GM19438 (cell line): Measurements from ENCODE around the gene EXOC1.
A peak's percentile ranks its signal among the peaks of the same experiment; 100 is the strongest.

Experiments
- ATAC-seq: cut with Tn5 transposase; IDR thresholded peaks from one replicate; pipeline ENCODE4 v1.9.1; 2021; ENCODE audit warnings: low read depth; ENCODE audit not compliant: unreplicated experiment

EXOC1 gene

DNA sequence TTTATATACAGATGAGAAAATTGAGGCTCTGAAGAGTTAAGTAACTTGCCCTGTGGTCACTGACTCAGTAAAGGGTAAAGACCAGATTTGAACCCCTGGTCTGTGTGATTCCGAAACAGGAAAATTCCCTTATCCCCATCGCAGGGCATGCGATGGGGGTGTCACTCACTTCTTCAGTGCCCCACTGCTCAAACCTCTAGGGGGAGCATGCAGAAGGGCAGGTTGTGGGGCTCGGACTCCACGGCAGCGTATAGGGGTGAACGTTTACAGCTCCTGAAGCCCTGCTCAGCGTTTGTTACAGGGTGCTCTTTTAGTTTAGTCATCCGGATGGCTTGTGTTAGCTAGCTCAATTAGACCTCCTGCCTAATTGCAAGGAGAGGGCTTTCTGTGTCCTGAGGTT, 3.7 kb upstream of the EXOC1 start:
- no peak for ATAC-seq

DNA sequence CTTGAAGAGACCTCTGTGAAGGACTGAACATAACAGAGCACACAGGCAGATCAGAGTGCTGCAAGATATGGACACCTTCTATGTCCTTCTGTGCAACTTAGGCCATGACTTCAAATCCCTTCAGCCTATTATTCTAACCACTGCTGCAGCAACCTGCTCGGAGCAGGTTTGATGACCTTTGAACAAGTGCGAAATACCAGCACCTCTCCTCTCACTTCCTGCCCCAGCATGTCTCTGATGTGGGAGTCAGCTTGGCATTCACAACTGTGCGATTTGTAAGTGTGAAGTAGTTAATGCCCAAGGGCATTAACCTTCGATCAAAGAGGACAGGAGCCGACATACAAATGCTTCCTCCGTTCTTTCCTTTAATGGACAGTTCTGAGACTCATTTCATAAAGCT, 1.6 kb upstream of the EXOC1 start:
- no peak for ATAC-seq

DNA sequence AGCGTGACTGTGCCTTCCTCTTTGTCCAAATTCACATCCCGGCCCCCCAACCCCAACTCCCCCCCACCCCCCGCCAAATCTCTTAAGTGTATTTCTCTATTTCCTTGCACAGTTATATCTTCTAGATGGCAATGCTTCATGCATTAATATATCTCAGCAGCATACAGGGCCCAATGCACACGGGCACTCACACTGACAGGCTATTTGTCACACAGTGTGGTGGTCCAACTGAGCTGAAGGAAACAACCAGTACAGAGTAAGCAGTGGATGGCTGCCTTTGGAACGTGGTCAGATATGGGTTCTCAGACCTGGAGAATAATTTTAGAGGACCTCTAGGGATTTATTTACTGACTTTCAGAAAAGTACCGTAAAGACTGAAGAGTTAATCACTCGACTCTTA, 681 bp downstream of the EXOC1 start:
- ATAC-seq, result no peak

DNA sequence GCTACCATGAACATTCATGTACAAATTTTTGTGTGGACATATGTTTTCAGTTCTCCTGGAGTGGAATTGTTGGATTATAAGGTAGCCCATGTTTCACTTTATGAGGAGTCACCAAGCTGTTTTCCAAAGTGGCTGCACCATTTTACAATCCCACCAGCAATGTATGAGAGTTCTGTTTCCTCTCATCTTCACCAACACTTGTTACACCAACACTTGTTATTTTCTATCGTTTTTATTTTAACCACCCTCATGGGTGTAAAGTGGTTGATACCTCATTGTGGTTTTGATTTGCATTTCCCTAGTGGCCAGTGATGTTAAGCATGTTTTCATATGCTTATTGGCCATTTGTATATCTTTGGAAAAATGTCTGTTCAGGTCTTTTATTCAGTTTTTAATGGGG, 4.1 kb downstream of the EXOC1 start:
- ATAC-seq, result no peak

DNA sequence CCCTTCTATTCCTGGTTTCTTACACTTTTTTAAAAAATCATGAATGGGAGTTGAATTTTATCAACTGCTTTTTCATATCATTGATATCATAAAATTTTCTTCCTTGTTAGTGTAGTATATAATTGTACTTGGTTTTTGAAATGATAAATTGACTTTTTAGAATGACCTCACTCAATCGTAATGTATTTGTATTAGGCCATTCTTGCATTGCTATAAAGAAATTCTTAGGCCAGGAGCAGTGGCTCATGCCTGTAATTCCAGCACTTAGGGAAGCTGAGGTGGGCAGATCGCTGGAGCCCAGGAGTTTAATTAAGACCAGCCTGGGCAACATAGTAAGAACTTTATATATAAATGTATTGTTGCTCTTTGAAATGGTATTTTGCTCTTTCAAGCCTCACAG, 6.3 kb downstream of the EXOC1 start:
- ATAC-seq, result no peak

DNA sequence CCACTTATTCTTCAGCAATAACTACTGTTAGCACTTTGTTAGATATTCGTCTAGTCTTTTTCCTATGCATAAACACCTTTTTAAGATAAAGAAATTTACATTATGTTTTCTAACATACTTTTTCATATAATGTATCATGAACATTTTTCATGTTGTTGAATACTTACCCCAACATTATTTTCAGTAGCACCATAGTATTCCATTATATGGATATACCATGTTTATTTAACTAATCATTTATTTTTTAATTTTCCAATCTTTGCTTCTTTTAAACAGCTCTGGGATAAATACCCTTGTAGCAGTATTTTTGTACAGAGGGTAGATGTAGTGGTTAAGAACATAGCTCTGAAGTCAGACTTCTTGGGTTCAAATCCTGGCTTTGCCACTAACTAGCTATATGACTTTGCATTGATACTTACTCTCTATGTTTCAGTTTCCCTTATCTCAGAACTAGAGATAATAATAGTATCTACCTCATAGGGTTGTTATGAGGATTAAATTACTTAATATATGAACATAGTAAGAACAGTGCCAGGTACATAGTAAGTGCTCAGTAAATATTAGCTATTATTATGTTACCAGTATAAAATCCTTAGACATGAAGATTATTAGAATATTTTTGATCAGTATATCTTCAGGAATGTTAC, 11.3 kb downstream of the EXOC1 start:
- ATAC-seq, result no peak

DNA sequence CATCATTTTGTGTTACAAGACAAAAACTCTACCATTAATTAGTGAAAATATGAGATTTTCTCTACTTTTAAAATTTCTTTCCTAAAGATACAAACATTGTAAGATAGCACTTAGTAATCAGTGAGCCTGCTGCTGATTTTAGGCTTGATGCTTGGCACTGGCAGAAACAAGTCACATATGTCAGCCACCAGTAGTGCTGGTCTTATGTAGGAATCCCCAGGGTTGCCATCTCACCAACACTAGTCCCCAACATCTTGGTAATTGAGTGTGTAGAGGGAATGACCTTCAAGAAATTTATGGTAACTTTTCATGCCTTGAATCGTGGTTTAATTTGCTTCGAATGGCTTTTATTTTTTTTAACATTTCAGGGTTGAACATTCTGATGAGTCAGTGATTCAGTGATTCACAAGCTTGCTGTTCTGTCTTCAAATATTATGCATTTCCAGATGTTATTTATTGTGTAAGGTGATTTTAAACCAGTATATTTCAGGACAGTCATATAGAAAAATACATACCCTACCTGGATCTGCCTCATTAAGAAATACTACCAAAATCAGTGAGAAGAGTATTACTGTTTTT, 11.9 kb downstream of the EXOC1 start:
- no peak for ATAC-seq

DNA sequence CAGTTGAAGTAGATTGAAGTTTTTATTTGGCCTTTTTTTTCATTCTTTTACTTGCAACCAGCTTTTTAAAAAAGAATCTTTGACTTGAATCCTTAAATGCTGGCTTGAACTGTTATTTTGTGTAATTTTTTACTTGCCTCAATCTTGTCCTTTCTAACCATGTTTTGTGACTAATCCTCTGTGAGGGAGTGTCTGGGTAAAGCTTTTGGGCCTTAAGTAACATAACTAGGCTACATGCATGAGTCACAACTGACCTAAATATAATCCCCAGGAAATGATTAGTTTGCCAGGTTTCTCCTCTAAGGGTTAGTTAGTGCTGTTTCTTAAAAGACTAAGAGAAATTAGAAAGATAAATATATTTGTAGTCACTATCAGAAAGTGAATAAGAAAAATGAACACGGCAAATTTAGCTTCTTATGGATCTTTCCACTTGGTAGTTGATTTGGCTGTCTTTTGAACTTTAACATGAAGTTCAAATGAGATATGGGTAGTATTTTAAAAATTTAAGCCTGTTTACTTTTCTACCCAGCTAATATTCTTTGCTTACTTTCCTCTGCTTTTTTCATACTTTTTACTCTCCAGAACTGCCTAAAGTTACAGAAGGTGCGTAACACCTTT, 13.0 kb downstream of the EXOC1 start:
- peak; percentile 62 for ATAC-seq

DNA sequence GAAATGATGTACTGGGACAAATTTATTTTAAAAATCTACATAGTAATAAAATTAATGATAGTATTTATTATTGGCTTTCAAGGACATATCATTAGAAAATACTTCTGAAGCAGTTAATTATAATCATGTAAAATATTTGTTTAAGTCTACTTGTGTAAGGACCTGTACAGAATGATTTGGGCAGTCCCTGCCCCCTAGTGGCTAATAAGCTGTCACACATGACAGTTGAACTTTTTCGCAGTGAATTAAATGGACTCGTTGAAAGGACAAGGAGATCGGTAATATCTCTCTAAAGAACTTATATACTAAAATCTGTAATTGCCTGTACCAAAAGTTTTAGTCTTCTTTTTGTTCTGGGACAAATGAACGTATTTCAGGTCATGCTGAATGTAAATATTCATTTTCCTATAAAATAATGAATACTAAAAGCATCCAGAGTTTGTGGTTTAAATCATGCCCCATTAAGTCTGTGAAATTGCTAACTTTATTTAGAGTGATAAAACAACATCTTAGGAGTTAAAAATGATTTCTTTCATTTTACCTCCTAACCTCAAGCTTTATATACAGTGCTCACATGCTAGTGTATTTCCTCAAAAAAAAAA, 13.6 kb downstream of the EXOC1 start:
- ATAC-seq, result peak; percentile 91

DNA sequence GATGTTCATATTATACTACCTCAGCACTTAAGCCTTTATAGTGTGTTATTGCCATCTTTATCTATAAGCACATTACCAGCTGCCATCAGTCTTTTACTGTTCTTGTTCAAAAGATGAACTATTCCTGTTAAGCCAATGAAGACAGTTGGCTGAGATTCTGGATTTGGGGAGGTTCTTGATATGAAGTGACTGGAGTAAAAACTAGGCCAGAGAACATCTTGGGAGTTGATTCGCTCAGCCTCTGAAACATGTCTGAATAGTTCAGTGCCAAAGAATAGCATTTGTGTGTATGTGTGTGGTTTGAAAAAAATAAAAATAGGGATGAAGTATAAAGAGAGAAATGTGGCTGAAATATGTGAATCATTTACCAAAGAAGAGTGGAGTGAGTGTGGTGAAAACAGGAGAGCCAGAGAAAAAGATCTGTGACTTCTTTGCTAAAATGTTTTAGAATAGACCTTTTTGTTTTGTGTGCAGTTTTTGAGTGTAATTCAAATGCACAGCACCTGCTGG, 15.2 kb downstream of the EXOC1 start:
- ATAC-seq, result no peak

DNA sequence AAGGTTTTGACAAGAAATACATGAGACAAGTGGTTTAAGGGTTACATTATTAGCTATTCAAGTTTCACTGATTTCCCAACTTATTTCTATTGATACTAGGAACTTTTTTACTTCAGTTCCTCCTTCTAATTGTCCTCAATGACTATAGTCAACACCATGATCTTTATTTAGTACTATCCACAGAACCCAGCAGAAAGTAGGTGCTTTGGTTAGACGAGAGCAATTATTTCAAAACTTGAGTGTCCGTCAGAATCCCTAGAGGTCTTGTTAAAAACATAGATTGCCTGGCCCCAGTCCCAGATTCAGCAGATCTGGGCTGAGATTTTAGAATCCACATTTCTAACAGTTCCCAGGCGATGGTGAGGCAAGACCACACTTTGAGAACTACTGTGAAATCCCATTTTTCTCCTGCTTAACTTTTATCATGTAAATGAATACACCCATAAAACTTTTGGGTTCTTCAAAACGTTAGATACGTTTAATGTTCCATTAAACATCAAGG, 17.9 kb downstream of the EXOC1 start:
- no peak for ATAC-seq

DNA sequence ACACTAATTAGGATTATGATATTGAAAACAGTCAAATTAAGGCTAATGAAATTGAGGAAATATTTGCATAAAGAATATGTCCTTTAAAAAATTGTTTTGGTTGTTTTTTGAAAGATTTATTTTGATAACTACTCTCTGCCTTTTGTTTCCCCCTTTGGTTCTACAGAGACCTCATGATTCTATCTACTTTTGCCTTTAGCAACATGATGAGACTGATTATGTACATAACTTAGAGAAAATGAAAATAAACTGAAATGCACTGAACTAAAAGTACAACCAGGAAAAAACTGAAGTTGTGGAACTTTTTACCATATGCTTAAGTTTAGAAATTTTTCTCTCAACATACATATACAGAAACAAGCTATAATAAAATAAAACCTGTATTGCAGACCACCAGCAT, 21.4 kb downstream of the EXOC1 start:
- ATAC-seq, result no peak

DNA sequence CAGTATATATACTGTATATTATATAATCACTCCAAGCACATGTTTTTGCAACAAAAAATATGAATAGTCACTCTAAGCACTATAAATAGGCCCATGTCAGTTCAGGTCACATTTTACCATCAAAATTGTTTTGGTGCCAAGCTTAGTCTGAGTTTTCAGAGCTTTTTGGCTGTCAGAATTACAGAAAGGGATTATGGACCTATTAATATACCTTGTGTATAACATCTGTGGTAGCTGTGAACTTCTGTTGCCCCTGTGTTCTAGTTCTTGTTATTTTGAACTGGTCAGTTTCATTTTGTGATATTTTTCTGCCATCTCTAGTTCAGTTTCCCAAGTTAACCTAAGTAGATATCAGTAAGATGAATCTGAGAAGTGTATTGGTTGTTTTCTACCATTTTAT, 22.9 kb downstream of the EXOC1 start:
- ATAC-seq, result no peak

DNA sequence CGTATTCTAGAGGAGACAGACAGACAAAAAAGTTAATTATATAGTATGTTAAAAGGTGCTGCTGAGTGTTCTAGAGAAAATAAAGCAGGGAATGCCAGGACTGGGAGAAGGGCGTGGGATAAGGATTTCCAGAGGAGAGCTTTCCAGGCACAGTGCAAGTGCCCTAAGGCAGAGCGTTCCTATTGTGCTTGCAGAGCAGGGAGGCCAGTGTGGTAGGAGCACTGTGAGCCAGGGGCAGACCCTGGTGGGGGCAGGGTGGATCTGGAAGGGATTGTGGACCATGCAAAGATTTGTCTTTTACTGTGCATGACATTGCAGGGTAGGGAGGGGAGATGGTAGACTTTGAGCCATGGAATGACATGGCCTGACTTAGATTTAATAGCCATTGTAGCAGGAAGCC, 25.8 kb downstream of the EXOC1 start:
- no peak for ATAC-seq

DNA sequence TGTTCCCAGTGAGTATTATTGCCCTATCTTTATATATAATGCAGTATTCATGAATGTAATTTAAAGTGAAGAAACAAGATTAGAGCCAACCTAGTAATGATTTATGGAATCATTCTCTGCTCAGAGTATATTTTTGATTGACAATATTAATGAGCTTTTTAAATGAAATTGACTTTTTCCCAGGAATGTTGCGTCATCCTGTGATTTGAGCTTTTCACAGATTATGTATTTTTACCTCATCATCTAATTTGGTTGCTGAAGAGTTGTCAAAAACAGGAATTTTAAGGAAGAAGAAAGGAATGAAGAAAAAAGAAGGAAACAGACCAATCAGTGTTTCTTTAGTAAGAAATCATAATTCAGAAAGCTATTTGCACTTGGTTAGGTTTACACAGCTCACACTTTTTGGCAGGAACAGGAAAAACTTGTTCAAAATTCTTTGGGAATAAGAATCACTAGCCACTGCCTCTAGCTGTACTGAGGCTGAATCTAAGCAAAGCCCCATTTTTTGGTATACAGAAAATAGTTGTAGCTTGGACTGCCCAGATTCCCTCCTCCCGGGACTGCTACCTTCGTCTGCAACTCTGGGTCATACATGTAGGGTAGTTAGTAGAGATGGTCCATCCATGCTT, 27.3 kb downstream of the EXOC1 start:
- ATAC-seq, result no peak

DNA sequence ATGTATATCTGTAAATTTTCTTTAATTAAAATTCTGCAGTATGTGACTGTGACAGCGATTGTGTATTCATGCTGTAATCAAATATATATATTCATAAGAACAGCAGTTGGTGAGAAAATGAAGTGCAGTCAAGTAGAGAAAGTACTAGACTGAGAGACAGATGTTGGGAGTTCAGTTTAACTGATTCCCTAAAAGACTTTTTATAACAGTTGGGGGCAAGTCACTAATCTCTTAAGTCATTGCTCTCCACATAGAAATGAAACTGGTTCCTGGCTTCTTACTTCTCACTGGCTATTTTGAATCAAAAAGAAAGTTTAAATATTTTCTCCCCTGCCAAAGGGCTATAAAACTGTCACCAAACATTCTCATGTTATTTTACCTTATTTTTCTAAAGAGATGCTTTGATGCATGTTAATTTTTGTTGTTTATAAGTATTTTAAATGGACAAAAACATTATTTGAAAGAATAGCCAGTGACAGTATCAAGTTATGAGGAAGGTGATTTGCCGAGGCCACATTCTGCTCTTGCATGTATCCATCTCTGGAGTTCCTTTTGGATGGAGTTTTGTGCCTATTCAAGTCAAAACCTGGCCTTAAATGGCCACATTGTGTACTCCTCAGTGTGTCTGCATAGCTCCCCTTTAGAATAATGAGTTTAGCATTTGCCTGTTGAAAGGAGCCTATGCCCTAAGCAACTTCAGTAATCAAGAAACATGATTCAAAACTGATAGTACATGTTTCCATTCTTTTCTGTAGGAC, 30.8 kb downstream of the EXOC1 start:
- no peak for ATAC-seq

DNA sequence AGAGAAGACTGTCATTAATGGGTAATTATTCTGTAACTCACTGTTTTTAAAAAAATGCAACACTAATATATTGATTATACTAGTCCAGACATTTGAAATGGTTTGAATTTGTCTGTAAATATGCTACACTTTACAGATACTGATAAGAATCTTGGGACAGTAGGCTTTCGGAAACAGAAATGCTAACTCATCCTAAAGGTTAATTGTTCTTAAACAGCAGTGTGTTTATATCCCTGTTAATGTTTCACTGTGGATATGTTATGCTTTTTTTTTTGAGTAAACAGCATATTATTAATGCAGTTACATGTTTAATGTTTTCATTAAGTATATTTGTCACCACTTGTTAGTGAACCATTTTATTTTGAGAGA, 31.4 kb downstream of the EXOC1 start:
- no peak for ATAC-seq

DNA sequence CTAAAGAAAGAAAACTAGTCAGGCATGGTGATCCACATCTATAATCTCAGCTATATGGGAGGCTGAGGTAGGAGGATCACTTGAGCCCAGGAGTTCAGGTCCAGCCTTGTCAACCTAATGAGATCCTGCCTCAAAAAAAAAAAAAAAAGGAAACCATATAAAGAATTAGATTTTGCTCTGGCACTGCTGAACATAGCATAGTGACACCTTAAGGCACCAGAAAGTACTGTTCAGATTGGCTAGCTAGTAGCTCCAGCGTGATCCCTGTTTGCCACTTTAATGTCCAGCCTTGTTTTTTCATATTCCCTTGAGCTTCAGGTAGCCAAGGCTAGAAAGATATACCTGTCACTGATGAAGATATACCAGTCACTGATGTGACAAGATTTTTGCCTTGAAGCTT, 34.1 kb downstream of the EXOC1 start:
- no peak for ATAC-seq

DNA sequence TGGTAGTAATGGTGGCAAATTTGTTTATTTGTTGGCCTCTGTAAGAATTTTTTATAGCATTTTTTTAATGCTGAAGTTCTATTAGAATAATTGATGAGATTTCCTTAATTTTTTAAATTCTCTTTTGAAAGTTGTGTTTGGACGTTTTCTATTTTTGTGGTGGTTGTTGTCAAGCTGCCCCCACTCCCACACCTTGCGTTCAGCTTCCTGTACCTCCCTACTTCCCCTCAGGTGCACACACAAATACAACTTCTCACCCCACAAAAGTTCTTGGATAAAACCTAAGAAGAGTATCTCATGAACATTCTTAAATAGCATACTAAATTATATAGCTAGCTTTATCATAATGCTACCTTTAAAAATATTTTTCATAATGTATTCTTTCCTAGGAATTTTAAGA, 38.7 kb downstream of the EXOC1 start:
- no peak for ATAC-seq

DNA sequence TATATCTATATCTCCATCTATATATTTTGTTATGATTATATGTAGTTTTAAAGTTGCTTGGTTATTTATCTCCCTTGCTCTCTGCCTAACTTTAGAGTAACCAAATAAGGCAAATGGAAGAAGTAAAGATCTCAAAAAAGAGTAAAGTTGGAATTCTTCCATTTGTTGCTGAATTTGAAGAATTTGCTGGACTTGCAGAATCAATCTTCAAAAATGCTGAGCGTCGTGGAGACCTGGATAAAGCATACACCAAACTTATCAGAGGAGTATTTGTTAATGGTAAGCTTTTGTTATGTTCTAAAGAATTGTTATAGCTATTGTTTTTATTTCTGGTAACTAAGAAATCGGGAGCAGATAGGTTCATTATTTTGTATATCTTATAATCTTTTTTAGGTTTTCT, 43.2 kb downstream of the EXOC1 start:
- ATAC-seq, result no peak

DNA sequence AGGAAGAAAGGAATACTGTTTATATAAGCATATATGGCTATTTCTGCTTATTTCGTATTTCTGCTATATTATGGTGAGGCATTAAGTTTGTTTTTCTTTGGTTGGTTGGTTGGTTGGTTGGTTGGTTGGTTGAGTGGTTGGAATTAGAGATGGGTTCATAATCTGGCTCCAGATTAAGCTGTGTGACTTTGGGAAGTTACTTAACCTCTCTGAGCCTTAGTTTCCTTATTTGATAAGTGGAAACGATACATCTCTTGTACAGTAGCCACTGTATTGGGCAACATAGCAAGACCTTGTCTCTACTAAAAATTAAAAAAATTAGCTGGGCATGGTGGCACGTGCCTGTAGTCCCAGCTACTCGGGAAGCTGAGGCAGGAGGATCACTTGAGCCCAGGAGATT, 49.2 kb downstream of the EXOC1 start:
- ATAC-seq, result no peak
